Keratinocyte (primary cell): ENCODE measurements around the gene PDK2. TPM values are rescaled to one million over a fixed set of nuclear protein-coding genes. Genes with fewer than 3 reads are reported as not detected.

Experiments
- DNase-seq: peaks from one replicate; pipeline ENCODE4 v3.0.0-alpha.2; 2011; ENCODE audit warnings: low read depth, missing footprints, low spot score
- FAIRE-seq: peaks from 2 replicates; lab custom pipeline; 2011; peaks lifted over from hg19 to GRCh38; lab: Jason Lieb, UNC
- H2AFZ ChIP-seq: 2 replicates; pipeline ENCODE4 v1.6.0; 2012; ENCODE audit warnings: low read length, control low read depth, inconsistent platforms; ENCODE audit not compliant: control insufficient read depth
- H3K27ac ChIP-seq: 2 replicates; pipeline ENCODE4 v1.5.1; 2011; ENCODE audit warnings: low read length; ENCODE audit not compliant: control insufficient read depth, insufficient read depth
- H3K27me3 ChIP-seq: 3 replicates; pipeline ENCODE4 v1.6.0; 2011; ENCODE audit warnings: low read length; ENCODE audit not compliant: control insufficient read depth, insufficient read depth; ENCODE audit errors: extremely low read depth
- H3K36me3 ChIP-seq, 2 experiments: 2 replicates in 1 of 2; 3 replicates in 1 of 2; pipeline ENCODE4 v1.5.1; 2011; ENCODE audit warnings: low read length in 2 of 2, mild to moderate bottlenecking in 1 of 2; ENCODE audit not compliant: control insufficient read depth in 2 of 2, insufficient read depth in 2 of 2; ENCODE audit errors: extremely low read depth in 1 of 2
- H3K4me1 ChIP-seq: 3 replicates; pipeline ENCODE4 v1.5.1; 2011; ENCODE audit warnings: low read length; ENCODE audit not compliant: control insufficient read depth, insufficient read depth; ENCODE audit errors: extremely low read depth
- H3K4me2 ChIP-seq: 3 replicates; pipeline ENCODE4 v1.6.0; 2011; ENCODE audit warnings: low read depth, low read length; ENCODE audit not compliant: control insufficient read depth, insufficient read depth; ENCODE audit errors: extremely low read depth
- H3K4me3 ChIP-seq, 3 experiments: fragments of 200-600 bp in 1 of 3; sonication (generic) in 1 of 3; 2 replicates in 2 of 3; 3 replicates in 1 of 3; pipeline ENCODE4 v1.5.1; 2011 to 2016; ENCODE audit warnings: low read length in 3 of 3, mild to moderate bottlenecking in 3 of 3, control low read depth in 2 of 3, inconsistent platforms in 1 of 3, low read depth in 1 of 3, mixed read lengths in 1 of 3, mixed run types in 1 of 3, moderate library complexity in 1 of 3; ENCODE audit not compliant: control insufficient read depth in 2 of 3, insufficient read depth in 2 of 3; ENCODE audit errors: extremely low read depth in 1 of 3
- H3K79me2 ChIP-seq: 2 replicates; pipeline ENCODE4 v1.6.0; 2012; ENCODE audit warnings: low read length; ENCODE audit not compliant: control insufficient read depth, insufficient read depth
- H3K9ac ChIP-seq: 3 replicates; pipeline ENCODE4 v1.6.0; 2011; ENCODE audit warnings: low read length; ENCODE audit not compliant: control insufficient read depth, insufficient read depth; ENCODE audit errors: extremely low read depth
- H3K9me1 ChIP-seq: 3 replicates; pipeline ENCODE4 v1.6.0; 2011; ENCODE audit warnings: low read length; ENCODE audit not compliant: control insufficient read depth, insufficient read depth; ENCODE audit errors: extremely low read depth
- H3K9me3 ChIP-seq: 2 replicates; pipeline ENCODE4 v1.5.1; 2012; ENCODE audit warnings: low read depth, low read length; ENCODE audit not compliant: control insufficient read depth
- H4K20me1 ChIP-seq: 3 replicates; pipeline ENCODE4 v1.6.0; 2011; ENCODE audit warnings: low read length; ENCODE audit not compliant: control insufficient read depth, insufficient read depth; ENCODE audit errors: extremely low read depth
- CTCF ChIP-seq, 3 experiments: IDR thresholded peaks in 1 of 3; conservative IDR thresholded peaks in 1 of 3; optimal IDR thresholded peaks in 1 of 3; 2 replicates in 2 of 3; 3 replicates in 1 of 3; pipeline versions ENCODE3 to v1.5.1; 2011; ENCODE audit warnings: low read length in 3 of 3, mild to moderate bottlenecking in 3 of 3, moderate library complexity in 2 of 3, control low read depth in 1 of 3, inconsistent platforms in 1 of 3; ENCODE audit not compliant: insufficient read depth in 2 of 3; ENCODE audit errors: extremely low read depth in 1 of 3
- EZH2 ChIP-seq: IDR thresholded peaks from one replicate; pipeline ENCODE4 v1.6.1; 2012; ENCODE audit warnings: inconsistent platforms, mild to moderate bottlenecking, low read length, moderate library complexity
- dilution Hi-C: fragments of 300-500 bp; cut with MboI; formaldehyde crosslinking; loops from one replicate; pipeline ENCODE4 v1.7.0; 2020; ENCODE audit warnings: low sequenced_read_pairs; ENCODE audit not compliant: extremely low pct_ligation_motif_present
- polyA plus RNA-seq, 5 experiments: library from polyadenylated mRNA; depleted of rRNA in 3 of 5; stranded (reverse) in 3 of 5; stranded (forward) in 1 of 5; unstranded in 1 of 5; fragments of >200 nt; gene quantifications; 1 replicate in 1 of 5; 2 replicates in 3 of 5; 3 replicates in 1 of 5; pipeline versions ENCODE4 v1.2.1 to v1.2.3, GENCODE V29; 2011 to 2012; ENCODE audit warnings: missing spikeins in 2 of 5, low read depth in 1 of 5, low replicate concordance in 1 of 5

Gene PDK2
- polyA plus RNA-seq, 1 donor (not counting 4 experiments of a cell fraction or from before 2014, with no cell fraction given), result 7.5 TPM

DNA sequence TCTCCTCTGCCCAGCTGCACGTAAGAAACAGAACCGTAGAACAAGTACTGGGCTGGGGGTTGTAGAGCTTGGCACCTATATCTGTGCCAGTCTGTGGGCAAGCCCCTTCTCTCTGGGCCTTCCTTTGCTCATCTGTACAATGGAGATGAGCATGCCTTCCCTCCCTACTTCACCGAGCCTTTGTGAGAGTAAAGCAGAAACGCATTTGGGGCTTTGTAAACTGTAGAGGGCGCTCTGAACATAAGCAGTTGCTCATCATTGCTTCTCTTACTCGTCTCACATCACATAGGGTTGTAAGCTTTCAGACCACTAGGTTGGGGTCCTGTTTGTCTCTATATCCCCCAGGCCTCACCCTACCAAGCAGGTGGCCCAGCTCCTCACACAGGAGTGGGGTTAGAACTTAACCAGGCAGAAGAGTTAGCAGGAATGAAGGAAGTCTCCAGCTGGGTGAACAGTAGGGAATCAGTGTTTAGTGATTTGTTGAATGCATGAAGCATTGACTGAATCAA lies 19.8 kb downstream of the PDK2 start:
- TF ChIP-seq CTCF (optimal IDR thresholded peaks at IDR 0.05 in 1 of 3, IDR thresholded peaks at IDR 0.05 in 1 of 3, conservative IDR thresholded peaks at IDR 0.05 in 1 of 3; ENCODE audit: extremely low read depth in 1 of 3, insufficient read depth in 2 of 3, low read length in 3 of 3), result peak; percentile 78 to 83 (median 81)
- TF ChIP-seq EZH2, result no peak
- Histone ChIP-seq H3K36me3 (no peaks in the 10 kb centered on the region), H3K4me2 (no peak overlapping the region), H3K4me1 (peaks cover 15% of the 10 kb centered on the region), H3K4me3 (no peak overlapping the region), H3K27me3 (peaks cover 21% of the 10 kb centered on the region), H3K9me3 (no peaks in the 10 kb centered on the region), H3K9me1 (no peaks in the 10 kb centered on the region), H3K79me2 (no peaks in the 10 kb centered on the region), H2AFZ (no peak overlapping the region), H3K27ac (no peak overlapping the region), H3K9ac (no peak overlapping the region), H4K20me1 (no peaks in the 10 kb centered on the region)
- no peak for DNase-seq
- dilution Hi-C loops, result no loop called here
- peak; percentile 82 for FAIRE-seq

DNA sequence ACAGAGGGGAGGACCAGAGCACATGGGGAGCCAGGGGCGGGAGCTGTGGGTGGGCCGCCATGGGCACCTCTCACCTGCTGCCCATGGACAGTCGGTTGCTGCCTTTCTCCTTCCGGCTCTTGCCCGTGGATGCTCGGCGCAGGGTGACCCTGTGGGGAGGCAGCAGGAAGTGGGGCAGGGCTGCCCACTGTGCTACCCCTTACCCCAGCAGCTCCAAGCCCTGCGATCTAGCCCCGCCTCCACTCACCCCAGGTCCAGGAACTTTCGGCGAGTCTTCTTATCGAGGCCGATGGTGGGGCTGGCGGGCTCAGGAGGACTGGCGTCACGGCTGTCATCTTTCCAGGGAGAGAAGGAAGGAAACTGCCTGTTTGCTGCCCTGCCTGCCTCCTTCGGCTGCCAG lies 20.6 kb downstream of the PDK2 start:
- Histone ChIP-seq H3K9me3 (no peaks in the 10 kb centered on the region), H4K20me1 (no peaks in the 10 kb centered on the region), H3K27ac (no peak overlapping the region), H3K4me2 (no peak overlapping the region), H3K27me3 (peaks cover 21% of the 10 kb centered on the region), H3K79me2 (no peaks in the 10 kb centered on the region), H3K4me1 (peaks cover 15% of the 10 kb centered on the region), H3K4me3 (no peak overlapping the region), H3K9ac (no peak overlapping the region), H2AFZ (no peak overlapping the region), H3K36me3 (no peaks in the 10 kb centered on the region), H3K9me1 (no peaks in the 10 kb centered on the region)
- dilution Hi-C loops, result no loop called here
- DNase-seq (no peak), FAIRE-seq (no peak)
- TF ChIP-seq EZH2 (no peak), CTCF (optimal IDR thresholded peaks at IDR 0.05 in 1 of 3, IDR thresholded peaks at IDR 0.05 in 1 of 3, conservative IDR thresholded peaks at IDR 0.05 in 1 of 3; ENCODE audit: extremely low read depth in 1 of 3, insufficient read depth in 2 of 3, low read length in 3 of 3) (no peak)
